Stimulated activated CD4-positive, alpha-beta T cell treated with anti-CD3 and anti-CD28 coated beads, Interleukin-4, amount 100 ng/mL, for 1 hour (primary cell): ENCODE results near the gene EPB41.
"Not testable (repeated sequence)": the region's sequence is repeated elsewhere in the genome, so short reads cannot be mapped to it uniquely, and the experiment has no call there.

Source experiments
- DNase-seq: peaks from one replicate; pipeline ENCODE4 v3.0.0-alpha.2; 2020

The EPB41 gene

DNA sequence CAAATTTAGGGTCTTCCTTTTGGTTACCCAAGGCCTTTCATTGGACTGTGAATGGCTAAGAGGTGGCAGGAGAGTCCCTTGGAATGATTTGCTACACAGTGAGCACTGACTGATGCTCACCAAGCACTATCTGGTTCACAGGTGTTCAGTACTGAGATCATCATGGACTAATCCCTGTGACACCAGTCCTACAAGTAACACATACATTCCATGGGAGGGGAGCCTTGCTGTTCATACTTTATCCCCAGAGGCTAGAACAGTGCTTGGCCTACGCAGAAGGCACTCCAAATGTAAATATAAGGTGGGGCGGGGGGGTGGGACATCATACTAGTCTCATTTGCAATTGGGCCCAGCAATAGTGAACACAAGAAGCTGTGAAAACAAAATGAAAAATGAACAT, 229.8 kb downstream of the EPB41 start:
- DNase-seq = no peak

DNA sequence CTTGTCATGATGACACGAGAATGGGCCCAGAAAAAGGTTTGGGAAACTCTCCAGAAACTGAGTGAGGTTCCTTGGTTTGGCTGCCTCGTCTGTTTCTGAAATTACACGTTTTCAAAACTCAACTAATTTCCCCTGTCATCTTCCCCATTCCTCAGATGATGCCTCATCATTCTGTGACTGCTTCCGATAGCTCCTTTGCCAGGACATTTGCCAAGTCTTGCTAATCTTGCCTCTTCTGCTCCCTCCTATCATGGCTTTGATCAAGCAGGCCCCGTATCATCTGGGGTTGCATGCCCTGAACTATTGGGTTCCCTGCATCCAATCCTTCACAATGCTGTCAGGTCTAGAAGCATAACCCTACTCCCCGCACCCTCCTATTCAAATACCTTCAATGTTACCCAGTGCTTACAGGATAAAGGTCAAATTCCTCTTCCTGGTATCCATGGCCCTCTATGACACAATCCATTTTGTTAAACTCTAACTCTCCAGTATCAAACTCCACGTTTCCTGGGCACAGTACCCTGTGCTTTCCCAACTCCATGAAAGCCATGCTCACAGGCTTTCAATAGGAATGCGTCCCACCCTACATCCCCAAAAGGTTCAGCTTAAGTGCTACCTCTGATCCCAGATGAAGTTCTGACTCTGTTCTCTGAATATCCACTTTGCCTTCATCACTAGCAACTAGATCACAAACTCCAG, 231.5 kb downstream of the EPB41 start:
- no peak for DNase-seq

DNA sequence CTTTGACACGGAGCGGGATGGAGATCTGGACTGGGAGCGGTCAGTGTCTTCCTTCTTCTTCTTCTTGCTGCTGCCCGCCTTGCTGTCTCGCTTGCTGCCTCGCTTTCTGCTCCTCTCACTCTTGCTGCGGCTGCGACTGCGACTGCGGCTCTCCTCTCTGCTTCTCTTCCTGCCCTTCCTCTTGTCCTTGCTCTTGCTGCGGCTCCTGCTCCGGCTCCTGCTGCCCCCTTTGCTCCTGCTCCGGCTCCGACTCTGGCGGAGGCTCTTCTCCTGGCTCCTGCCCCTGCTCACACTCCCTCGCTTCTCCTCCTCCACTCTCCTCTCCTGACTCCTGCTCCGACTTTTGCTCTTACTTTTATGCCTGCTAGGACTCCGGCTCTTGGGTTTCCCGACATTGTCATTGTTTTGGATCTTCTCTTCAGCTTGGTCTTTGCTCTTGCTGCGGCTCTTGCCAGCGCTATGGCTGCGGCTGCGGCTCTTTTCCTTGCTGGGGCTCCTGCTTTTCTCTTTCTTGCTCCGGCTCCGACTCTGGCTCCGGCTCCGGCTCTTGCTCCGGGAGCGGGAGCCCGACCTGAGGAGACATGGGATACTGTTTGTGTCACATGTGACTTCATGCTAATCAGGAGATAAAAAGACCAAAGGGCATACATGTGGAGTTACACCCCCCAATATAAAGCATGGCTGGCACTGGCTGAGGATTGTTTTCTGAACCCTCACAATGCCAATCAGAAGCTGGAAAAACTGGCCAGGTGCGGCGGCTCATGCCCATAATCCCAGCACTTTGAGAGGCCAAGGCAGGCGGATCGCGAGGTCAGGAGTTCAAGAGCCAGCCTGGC, 234.5 kb downstream of the EPB41 start:
- DNase-seq = no peak

DNA sequence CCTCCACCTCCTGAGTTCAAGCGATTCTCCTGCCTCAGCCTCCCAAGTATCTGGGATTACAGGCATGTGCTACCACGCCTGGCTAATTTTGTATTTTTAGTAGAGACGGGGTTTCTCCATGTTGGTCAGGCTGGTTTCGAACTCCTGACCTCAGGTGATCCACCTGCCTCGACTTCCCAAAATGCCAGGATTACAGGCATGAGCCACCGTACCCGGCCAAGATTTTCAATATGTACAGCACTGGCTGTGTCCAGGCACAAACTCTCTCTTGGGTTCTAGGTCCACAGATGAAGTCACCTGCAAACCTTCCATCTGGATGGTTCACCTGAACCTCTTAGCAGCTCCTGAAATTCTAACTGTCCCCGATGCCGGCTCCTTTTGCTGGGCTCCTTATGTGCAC, 236.0 kb downstream of the EPB41 start:
- DNase-seq = not testable (repeated sequence)

DNA sequence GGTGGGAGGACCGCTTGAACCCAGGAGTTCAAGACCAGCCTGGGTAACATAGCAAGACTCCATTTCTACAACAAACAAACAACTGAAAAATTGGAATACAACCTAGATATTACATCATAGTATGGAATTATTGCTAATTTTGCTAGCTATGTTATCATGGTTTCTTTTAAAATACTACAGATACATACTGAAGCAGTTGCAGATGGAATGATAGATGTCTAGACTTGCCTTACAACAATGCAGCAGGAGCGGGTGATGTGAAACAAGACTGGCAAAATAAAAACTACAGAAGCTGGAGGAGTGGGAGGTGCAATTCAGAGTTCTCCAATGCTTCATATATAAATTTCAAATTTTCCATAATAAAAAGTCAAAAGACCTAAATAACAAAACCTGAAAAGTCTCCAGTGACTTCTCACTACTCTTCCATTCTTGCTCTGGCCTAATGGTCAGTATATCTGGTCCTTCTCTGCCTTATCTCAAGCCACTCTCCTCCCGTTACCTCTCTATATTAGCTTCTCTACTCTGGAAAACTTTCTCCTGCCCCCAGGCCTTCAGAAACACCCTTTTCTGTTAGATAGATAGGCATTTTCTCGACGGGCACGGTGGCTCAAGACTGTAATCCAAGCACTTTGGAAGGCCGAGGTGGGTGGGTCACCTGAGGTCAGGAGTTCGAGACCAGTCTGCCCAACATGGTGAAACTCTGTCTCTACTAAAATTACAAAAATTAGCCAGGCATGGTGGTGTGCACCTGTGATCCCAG, 237.9 kb downstream of the EPB41 start:
- DNase-seq = no peak

DNA sequence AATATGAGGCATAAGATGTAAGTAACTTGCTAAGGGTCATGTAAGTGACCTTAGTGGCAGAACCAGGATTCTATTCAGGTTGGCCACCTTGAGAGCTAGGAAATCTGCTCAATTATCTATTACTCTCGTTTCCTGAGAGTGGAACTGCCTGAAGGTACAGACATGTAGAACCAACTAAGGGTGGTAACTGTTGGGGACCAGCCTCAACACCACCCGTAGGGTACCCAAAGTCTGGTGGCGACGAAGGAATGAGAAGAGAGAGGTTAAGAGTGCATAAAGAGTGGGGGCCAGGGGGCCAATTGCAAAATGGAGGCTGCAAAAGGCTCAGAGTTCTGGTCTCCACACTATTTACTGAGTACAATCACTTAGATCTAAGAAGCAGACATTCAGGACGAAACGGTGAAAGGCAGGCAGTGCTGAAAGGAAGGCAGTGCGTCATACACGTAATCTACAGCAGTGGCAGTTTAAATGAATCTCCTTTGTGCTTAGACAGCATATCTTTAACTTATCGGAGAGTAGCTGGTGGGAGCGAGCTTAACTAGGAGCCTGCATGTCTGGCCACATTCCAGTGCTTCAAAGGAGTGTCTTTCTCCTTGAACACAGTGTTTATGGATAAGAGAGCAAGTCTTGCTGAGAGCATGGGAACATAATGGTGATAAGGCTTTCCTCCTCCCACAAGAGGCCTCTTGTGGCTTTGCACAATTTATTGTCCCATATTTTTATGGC, 242.3 kb downstream of the EPB41 start:
- no peak for DNase-seq

DNA sequence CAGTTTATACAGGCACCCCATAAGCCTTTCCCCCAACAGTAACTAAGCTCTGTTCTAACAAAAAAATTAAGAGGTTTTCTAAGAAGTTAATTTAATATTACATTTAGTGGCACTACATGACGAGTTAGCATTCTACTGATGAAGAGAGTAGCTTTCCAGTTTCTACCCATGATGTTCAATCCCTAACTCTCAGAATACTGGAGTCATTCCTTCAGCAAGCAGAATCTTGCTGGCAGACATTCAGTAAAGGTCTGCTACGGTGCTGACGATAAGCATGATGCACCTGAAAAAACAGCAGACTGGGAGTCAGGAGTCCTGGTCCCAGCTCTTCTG, 242.9 kb downstream of the EPB41 start:
- DNase-seq = no peak

DNA sequence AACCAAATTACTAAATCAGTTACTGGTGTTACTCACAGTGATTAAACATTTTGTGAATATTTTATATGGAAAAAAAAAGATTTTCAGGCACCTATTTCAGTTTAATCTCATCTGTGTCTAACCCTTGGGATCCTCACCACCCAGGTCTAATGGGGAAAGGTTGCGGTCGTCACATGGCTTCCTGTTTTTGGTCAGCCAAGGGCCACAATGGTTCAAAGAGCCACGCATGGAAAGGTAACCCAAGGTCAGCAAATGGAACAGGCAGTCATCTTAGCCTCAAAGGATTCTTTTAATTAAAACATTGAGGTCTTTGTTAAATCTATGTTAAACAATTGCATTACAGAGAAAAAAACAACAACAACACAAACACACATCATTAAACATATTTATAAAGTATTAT, 245.4 kb downstream of the EPB41 start:
- DNase-seq = no peak

DNA sequence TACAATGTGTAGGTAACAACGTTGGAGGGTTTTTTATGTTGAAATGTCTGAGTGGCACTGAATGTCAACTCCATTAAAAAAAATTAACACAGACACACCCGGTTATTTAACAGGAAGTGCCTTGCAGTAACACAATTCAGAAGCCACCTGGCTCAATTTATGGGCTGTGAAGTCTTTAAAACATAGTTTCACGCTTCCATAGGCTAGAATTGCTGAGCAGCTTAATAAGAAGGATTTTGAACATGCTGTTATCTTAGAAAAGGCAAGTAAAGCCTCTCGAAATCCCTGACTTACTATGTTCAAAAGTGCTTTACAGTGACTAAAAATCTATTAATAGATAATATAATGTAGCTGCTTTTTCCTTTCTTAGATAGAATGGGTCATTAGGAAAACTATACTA, 247.7 kb downstream of the EPB41 start:
- DNase-seq = no peak

DNA sequence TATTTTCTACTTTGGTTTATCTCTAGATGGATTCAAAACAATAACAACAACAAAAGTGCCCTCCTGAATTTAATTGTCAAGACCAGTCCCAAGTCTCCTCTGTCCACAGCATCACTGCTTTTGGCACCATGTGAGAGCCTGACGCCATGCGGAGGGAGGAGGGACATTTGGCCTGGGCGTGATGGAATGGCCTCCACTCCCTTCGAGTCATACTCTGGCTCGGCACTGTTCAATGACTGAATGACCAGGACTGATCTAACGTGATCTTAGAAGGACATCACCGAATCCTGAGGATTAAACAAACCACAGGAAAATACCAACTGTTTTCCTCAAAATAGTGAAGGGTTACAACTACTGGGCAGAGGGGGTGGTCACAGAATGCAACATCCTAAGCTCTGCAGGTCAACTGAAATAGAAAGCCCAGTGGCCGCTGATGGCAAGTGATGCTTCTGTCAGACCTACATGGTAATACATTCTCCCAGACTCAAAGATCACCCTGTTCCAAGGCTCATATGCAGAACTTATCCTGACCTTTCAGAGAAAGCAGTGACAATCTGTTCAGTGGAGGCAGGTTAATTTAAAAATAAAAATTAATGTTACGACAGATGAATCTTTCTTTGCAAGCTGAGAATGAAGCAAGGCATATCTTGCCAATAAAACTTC, 248.2 kb downstream of the EPB41 start:
- no peak for DNase-seq

DNA sequence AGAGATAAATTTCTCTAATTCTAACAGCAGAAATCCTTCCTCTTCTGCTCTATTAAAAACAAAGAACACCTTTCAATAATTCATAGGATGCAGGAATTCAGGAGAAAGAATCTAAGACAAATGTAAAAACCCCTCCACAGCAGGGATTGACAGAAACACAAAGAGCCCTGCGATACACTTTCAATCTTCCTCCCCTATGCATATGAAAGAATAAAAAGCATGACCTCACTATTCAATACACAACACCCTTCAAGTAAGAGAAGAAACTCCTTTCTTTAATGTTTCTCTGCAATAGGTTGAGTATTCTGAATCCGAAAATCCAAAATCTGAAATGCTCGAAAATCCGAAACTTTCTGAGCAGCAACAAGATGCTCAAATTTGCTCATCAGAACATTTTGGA, 250.2 kb downstream of the EPB41 start:
- no peak for DNase-seq

DNA sequence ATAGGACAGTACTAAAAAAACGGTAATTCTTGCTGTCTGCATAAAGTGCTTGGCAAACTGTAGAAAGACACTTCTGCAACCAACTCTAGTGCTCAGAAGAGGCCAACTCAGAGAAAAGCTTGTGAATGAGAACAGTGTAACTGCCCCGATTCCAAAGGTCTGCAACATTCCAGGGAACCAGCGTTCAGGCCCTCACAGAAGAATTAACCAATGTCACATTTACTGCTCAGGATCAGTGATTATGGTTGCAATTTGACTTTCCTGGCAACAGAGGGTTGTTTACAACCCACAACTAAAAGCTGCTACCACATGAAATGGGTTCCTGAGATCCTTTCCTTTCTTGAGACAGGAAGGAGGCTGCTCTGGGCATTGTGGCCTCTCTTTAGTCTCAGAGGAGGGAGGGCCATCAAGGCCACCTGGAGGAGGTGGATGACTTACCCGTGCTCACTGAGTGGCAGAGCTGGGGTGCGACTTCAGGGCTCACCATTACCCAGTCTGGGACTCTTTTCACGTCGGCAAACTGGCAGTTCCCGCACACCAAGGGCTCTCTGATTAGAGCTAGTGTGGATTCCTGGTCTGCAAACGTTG, 252.0 kb downstream of the EPB41 start:
- no peak for DNase-seq

DNA sequence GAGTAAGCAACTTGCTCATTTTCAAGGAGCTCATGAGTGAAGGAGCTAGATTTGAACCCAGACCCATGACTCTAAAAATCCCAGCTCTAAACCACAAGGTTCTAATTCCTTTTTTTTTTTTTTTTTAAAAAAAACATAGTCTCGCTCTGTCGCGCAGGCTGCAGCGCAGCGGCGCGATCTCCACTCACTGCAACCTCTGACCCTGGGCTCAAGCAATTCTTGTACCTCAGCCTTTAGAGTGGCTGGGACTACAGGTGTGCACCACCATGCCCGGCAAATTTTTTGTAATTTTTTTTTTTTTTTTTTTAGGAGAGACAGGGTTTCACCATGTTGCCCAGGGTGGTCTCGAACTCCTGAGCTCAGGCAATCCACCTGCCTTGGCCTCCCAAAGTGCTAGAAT, 253.5 kb downstream of the EPB41 start:
- DNase-seq = no peak
